ENCODE results near the gene GRIN2A. TPM values are rescaled to one million over a fixed set of nuclear protein-coding genes. Genes with fewer than 3 reads are reported as not detected.

Gene GRIN2A
- total RNA-seq, 1 donor from 2014 or later = under 0.01 TPM

- Histone ChIP-seq H3K4me3 (ENCODE audit: low read depth, low read length) (no peak overlapping the region), H3K36me3 (ENCODE audit: control insufficient read depth, insufficient read depth, low read length) (no peaks in the 10 kb centered on the region), H3K27me3 (ENCODE audit: control insufficient read depth, insufficient read depth, low read length) (no peaks in the 10 kb centered on the region)
- no peak for TF ChIP-seq CTCF (IDR thresholded peaks at IDR 0.05; ENCODE audit: insufficient read depth, low read length, poor library complexity, severe bottlenecking)
- no peak for DNase-seq (ENCODE audit: low read depth)
These were observed 308.0 kb downstream of the GRIN2A start for GRCh38 chr16:9874219-9874618.

GRCh38 chr16:9870962-9871361, 311.3 kb downstream of the GRIN2A start:
- DNase-seq (ENCODE audit: low read depth) = no peak

GRCh38 chr16:9869776-9870175, 312.5 kb downstream of the GRIN2A start:
- Histone ChIP-seq H3K27me3 (ENCODE audit: control insufficient read depth, insufficient read depth, low read length) (no peaks in the 10 kb centered on the region), H3K36me3 (ENCODE audit: control insufficient read depth, insufficient read depth, low read length) (no peaks in the 10 kb centered on the region), H3K4me3 (ENCODE audit: low read depth, low read length) (no peak overlapping the region)
- TF ChIP-seq CTCF (IDR thresholded peaks at IDR 0.05; ENCODE audit: insufficient read depth, low read length, poor library complexity, severe bottlenecking) = no peak
- DNase-seq (ENCODE audit: low read depth) = no peak

More at GRCh38 chr16:9870962-9871361, 311.3 kb downstream of the GRIN2A start:
- H3K27me3 ChIP-seq (ENCODE audit: control insufficient read depth, insufficient read depth, low read length) = no peaks in the 10 kb centered on the region
- TF ChIP-seq CTCF (IDR thresholded peaks at IDR 0.05; ENCODE audit: insufficient read depth, low read length, poor library complexity, severe bottlenecking) = no peak
- no peaks in the 10 kb centered on the region for H3K36me3 ChIP-seq (ENCODE audit: control insufficient read depth, insufficient read depth, low read length)
- H3K4me3 ChIP-seq (ENCODE audit: low read depth, low read length) = no peak overlapping the region

GRCh38 chr16:9868606-9869149, 313.6 kb downstream of the GRIN2A start:
- TF ChIP-seq CTCF (IDR thresholded peaks at IDR 0.05; ENCODE audit: insufficient read depth, low read length, poor library complexity, severe bottlenecking) = no peak
- no peaks in the 10 kb centered on the region for H3K36me3 ChIP-seq (ENCODE audit: control insufficient read depth, insufficient read depth, low read length)
- no peak for DNase-seq (ENCODE audit: low read depth)
- no peaks in the 10 kb centered on the region for H3K27me3 ChIP-seq (ENCODE audit: control insufficient read depth, insufficient read depth, low read length)
- H3K4me3 ChIP-seq (ENCODE audit: low read depth, low read length) = no peak overlapping the region

- no peak for DNase-seq (ENCODE audit: low read depth)
- TF ChIP-seq CTCF (IDR thresholded peaks at IDR 0.05; ENCODE audit: insufficient read depth, low read length, poor library complexity, severe bottlenecking) = no peak
- Histone ChIP-seq H3K4me3 (ENCODE audit: low read depth, low read length) (no peak overlapping the region), H3K27me3 (ENCODE audit: control insufficient read depth, insufficient read depth, low read length) (no peaks in the 10 kb centered on the region), H3K36me3 (ENCODE audit: control insufficient read depth, insufficient read depth, low read length) (no peaks in the 10 kb centered on the region)
These were observed 315.1 kb downstream of the GRIN2A start for GRCh38 chr16:9867176-9867575.

GRCh38 chr16:9864461-9864860, 317.8 kb downstream of the GRIN2A start:
- Histone ChIP-seq H3K27me3 (ENCODE audit: control insufficient read depth, insufficient read depth, low read length) (no peaks in the 10 kb centered on the region), H3K36me3 (ENCODE audit: control insufficient read depth, insufficient read depth, low read length) (no peaks in the 10 kb centered on the region), H3K4me3 (ENCODE audit: low read depth, low read length) (no peak overlapping the region)
- TF ChIP-seq CTCF (IDR thresholded peaks at IDR 0.05; ENCODE audit: insufficient read depth, low read length, poor library complexity, severe bottlenecking) = no peak
- DNase-seq (ENCODE audit: low read depth) = no peak
